Heart right ventricle (tissue), 16 donors: ENCODE measurements around the gene NUP42. TPM values are rescaled to one million over a fixed set of nuclear protein-coding genes. Genes with fewer than 3 reads are reported as not detected.

Experiments used
- ATAC-seq, 8 donors: fragments of 200-7000 bp; cut with Tn5 transposase; one replicate each; pipeline ENCODE4 v1.9.1; 2020; ENCODE audit warnings: mild to moderate bottlenecking in 8 of 8, moderate library complexity in 8 of 8, moderate number of reproducible peaks in 1 of 8
- DNase-seq, 2 donors: peaks; one replicate each; pipeline ENCODE4 v3.0.0-alpha.2; 2020
- H3K27ac ChIP-seq, 10 donors: fragments of 200-600 bp; sonication (generic) in 2 of 10; one replicate each; pipeline versions ENCODE4 v1.5.0 to v1.8.0; 2020 to 2022; ENCODE audit warnings: mild to moderate bottlenecking in 3 of 10
- H3K27me3 ChIP-seq, 7 donors: fragments of 200-600 bp; one replicate each; pipeline ENCODE4 v1.8.0; 2021 to 2022; ENCODE audit warnings: mild to moderate bottlenecking in 2 of 7
- H3K36me3 ChIP-seq, 9 donors: fragments of 200-600 bp; sonication (generic) in 1 of 9; one replicate each; pipeline versions ENCODE4 v1.5.0 to v1.8.0; 2020 to 2022; ENCODE audit warnings: mild to moderate bottlenecking in 2 of 9
- H3K4me1 ChIP-seq, 9 donors: fragments of 200-600 bp; sonication (generic) in 1 of 9; one replicate each; pipeline versions ENCODE4 v1.5.0 to v1.8.0; 2020 to 2022; ENCODE audit warnings: mild to moderate bottlenecking in 4 of 9
- H3K4me3 ChIP-seq, 10 donors: fragments of 200-600 bp; sonication (generic) in 2 of 10; one replicate each; pipeline versions ENCODE4 v1.5.0 to v1.8.0; 2020 to 2022; ENCODE audit warnings: mild to moderate bottlenecking in 7 of 10, moderate library complexity in 2 of 10
- H3K9me3 ChIP-seq, 11 donors: fragments of 200-600 bp in 10 of 11; sonication (generic) in 2 of 11; one replicate each; pipeline versions ENCODE4 v1.5.0 to v1.8.0; 2013 to 2022; ENCODE audit warnings: mild to moderate bottlenecking in 2 of 11, control low read depth in 1 of 11, moderate library complexity in 1 of 11
- CTCF ChIP-seq, 9 donors: fragments of 200-600 bp; sonication (generic) in 2 of 9; IDR thresholded peaks; one replicate each; pipeline versions ENCODE4 v1.5.0 to v1.8.0; 2021 to 2022; ENCODE audit warnings: antibody characterized with exemption in 9 of 9, mild to moderate bottlenecking in 5 of 9, moderate library complexity in 1 of 9
- WGBS, 2 donors: extraction: QIAGEN DNeasy Blood & Tissue Kit; methylation state at CpG; one replicate each; pipeline ENCODE4 v1.1.7; 2013; ENCODE audit warnings: inconsistent platforms in 1 of 2; 5-methylcytosine and 5-hydroxymethylcytosine counted together
- intact Hi-C, 10 donors: fragments of 100-400 bp; cut with DNase I; formaldehyde crosslinking; loops; one replicate each; pipeline versions ENCODE4 v1.11.1 to v1.14.2; 2022
- polyA plus RNA-seq, 2 donors: library from polyadenylated mRNA; stranded (reverse); fragments of 200-250 nt; gene quantifications; one replicate each; pipeline ENCODE4 v1.2.3, GENCODE V29; 2013
- total RNA-seq, 10 donors: library from RNA; stranded (reverse); fragmentation: NEBNext Ultra II Directional in 3 of 10; extraction: Animal tissue kit (Norgen Biotek cat#: 25700) in 3 of 10; gene quantifications; one replicate each; pipeline versions ENCODE4 v1.2.1 to v1.2.4, GENCODE V29; 2021 to 2023
- donor health status: Arrhythmogenic right ventricular cardiomyopathy.
- donor health status: ischemic (EF 13 %, LVEDD 7.1; RV severe dilation, severe dysfunction).
- donor health status: healthy with polysubstance abuse.
- donor health status: DM: no; HTN: yes; CAD: no.
- donor health status: DM: no; HTN: no; CAD: no.
- donor health status: ischemic (EF 25% LVEDD 6.9; RV normal size, moderate dysfunction).
- donor health status: ischemic (EF 25% LVEDD 5.7; RV mildly dilated, moderate dysfunction).
- donor health status: healthy.
- donor health status: DM: yes; HTN: yes; CAD: no.
- donor health status: Ischemic cardiomyopathy.
- donor health status: ischemic (EF 35%, LVEDD 5.7; RV mildly dilated, moderate dysfunction).
- donor health status: nonischemic (EF 11% LVEDD 7.7; RV severe dilation, severe dysfunction).
- donor health status: DM: yes; HTN: yes; CAD: no.
- donor health status: PGD.
- donor health status: ischemic (EF 29% LVEDD 5.4; RV normal size, mild dysfunction).
- donor health status: nonischemic (EF 23%, LVEDD 6.1; RV moderate dilation, normal function).

Gene NUP42
- total and polyA plus RNA-seq, 12 donors: 14.7 to 26.1 (median 21.0) TPM

GRCh38 chr7:23232966-23233365, 51.1 kb downstream of the NUP42 start:
- Histone ChIP-seq H3K27ac (no peak overlapping the region), H3K27me3 (no peaks in the 10 kb centered on the region), H3K36me3 (no peaks in the 10 kb centered on the region), H3K9me3 (peaks cover 0 to 8% (median 0%) of the 10 kb centered on the region in 11 donors), H3K4me3 (no peak overlapping the region), H3K4me1 (peaks cover 0 to 4% (median 0%) of the 10 kb centered on the region in 9 donors)
- TF ChIP-seq CTCF (IDR thresholded peaks at IDR 0.05): no peak
- ATAC-seq (no peak), DNase-seq (no peak)
- 78 to 86% methylated on average over 3 of the region's 3 CpGs for WGBS, 2 donors
- intact Hi-C loops: no loop called here

DNA sequence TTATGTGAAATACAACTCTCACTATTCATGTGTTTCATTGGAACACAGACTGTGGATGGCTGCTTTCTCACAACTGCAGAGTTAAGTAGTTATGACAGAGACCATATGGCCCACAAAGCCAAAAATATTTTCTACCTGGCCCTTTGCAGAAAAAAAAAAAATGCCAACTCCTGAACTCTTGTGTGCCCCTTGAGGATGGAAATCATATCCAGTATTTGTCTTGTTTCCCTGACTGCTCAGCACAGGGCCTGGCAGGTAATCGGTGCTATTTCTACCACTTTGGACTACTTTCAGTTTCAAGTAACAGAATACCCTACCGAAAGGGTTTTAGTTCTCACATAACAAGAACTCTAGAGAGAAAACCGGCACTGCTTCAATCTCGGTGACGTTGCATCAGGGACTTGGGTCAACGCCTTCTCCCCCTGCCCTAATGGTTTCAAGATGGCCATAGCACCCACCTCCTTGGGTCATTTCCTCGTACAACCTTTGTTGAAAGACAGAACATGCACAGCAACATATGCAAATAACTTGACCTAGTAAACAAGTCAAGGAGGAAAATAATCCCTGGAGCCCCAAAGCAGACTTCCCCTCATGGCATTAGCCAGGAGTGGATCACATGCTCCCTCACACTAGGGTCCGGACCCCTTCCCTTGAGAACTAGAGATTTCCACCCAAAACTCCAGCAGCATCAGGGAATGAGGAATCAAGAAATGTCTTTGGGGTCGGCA, 52.9 kb downstream of the NUP42 start:
- H3K4me3 ChIP-seq: no peak overlapping the region
- ATAC-seq: no peak
- no peaks in the 10 kb centered on the region for H3K9me3 ChIP-seq
- H3K4me1 ChIP-seq: peaks cover 0 to 4% (median 0%) of the 10 kb centered on the region in 9 donors
- intact Hi-C loops: no loop called here
- DNase-seq: no peak
- TF ChIP-seq CTCF (IDR thresholded peaks at IDR 0.05): no peak
- H3K36me3 ChIP-seq: no peaks in the 10 kb centered on the region
- 76 to 83% methylated on average over 9 of the region's 9 CpGs for WGBS, 2 donors
- H3K27ac ChIP-seq: no peak overlapping the region
- no peaks in the 10 kb centered on the region for H3K27me3 ChIP-seq

DNA sequence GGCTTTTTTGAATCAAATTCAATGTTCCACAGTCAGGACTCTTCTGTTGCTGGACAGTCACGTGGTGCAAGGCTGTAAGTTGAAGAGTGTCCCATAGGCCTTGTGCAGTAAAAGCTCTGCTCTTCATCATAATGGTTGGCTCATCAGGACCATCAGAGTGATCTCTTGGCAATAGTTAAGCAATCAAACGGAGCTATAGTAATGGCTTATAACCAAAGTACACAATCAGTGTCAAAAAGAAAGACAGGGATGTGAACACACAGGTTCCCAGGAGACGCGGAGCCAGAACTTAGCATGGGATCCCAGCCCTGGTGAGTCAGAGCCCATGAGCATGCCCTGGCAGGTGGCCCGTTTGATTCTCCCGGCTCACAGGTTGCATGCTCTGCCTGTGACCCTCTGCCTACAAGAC, 54.0 kb downstream of the NUP42 start:
- ATAC-seq (peak in 4 of 8 donors; percentile 51 to 96 (median 68)), DNase-seq (no peak)
- no peak for TF ChIP-seq CTCF (IDR thresholded peaks at IDR 0.05)
- no peak overlapping the region for H3K27ac ChIP-seq
- peaks cover 0 to 4% (median 0%) of the 10 kb centered on the region in 9 donors for H3K4me1 ChIP-seq
- H3K9me3 ChIP-seq: no peaks in the 10 kb centered on the region
- H3K27me3 ChIP-seq: no peaks in the 10 kb centered on the region
- H3K36me3 ChIP-seq: no peaks in the 10 kb centered on the region
- no peak overlapping the region for H3K4me3 ChIP-seq
- WGBS, 2 donors: 71 to 78% methylated on average over 6 of the region's 6 CpGs
- intact Hi-C loops: no loop called here

- Histone ChIP-seq H3K4me1 (peaks cover 0 to 4% (median 0%) of the 10 kb centered on the region in 9 donors), H3K4me3 (no peak overlapping the region), H3K27ac (no peak overlapping the region), H3K9me3 (no peaks in the 10 kb centered on the region), H3K27me3 (no peaks in the 10 kb centered on the region), H3K36me3 (no peaks in the 10 kb centered on the region)
- no peak for DNase-seq
- TF ChIP-seq CTCF (IDR thresholded peaks at IDR 0.05): no peak
- WGBS, 2 donors: 88 to 95% methylated on average over 3 of the region's 3 CpGs
- intact Hi-C loops: no loop called here
- no peak for ATAC-seq
Measured at GRCh38 chr7:23237000-23237399, 55.2 kb downstream of the NUP42 start.
